Neural progenitor cell (in vitro differentiated cells): Measurements from ENCODE around the gene RAN. TPM values are rescaled to one million over a fixed set of nuclear protein-coding genes. Genes with fewer than 3 reads are reported as not detected.

Experiments used
- DNase-seq: peaks from one replicate; pipeline ENCODE4 v3.0.0-alpha.2; 2016; ENCODE audit warnings: low spot score
- H2AFZ ChIP-seq: fragments of 200-600 bp; sonication (generic); replicated peaks from 2 replicates; pipeline ENCODE4 v1.6.1; 2016; ENCODE audit warnings: antibody characterized with exemption
- H3F3A ChIP-seq: fragments of 200-600 bp; sonication (generic); 2 replicates; pipeline ENCODE4 v1.6.1; 2016; ENCODE audit warnings: antibody characterized with exemption, low read depth
- H3K27ac ChIP-seq: fragments of 200-600 bp; sonication (generic); 2 replicates; pipeline ENCODE4 v1.5.1; 2016; ENCODE audit warnings: mild to moderate bottlenecking
- H3K27me3 ChIP-seq: fragments of 200-600 bp; sonication (generic); 2 replicates; pipeline ENCODE4 v1.6.1; 2016; ENCODE audit warnings: mild to moderate bottlenecking, moderate library complexity
- H3K36me3 ChIP-seq: fragments of 200-600 bp; sonication (generic); 2 replicates; pipeline ENCODE4 v1.5.1; 2016
- H3K4me1 ChIP-seq: fragments of 200-600 bp; sonication (generic); 2 replicates; pipeline ENCODE4 v1.6.1; 2016; ENCODE audit warnings: mixed run types
- H3K4me2 ChIP-seq: fragments of 200-600 bp; sonication (generic); 2 replicates; pipeline ENCODE4 v1.6.1; 2016
- H3K4me3 ChIP-seq: fragments of 200-600 bp; sonication (generic); 2 replicates; pipeline ENCODE4 v1.5.1; 2016
- H3K79me2 ChIP-seq: fragments of 200-600 bp; sonication (generic); 2 replicates; pipeline ENCODE4 v1.6.1; 2016; ENCODE audit warnings: low read depth
- H3K9ac ChIP-seq: fragments of 200-600 bp; sonication (generic); 2 replicates; pipeline ENCODE4 v1.6.1; 2016
- H3K9me3 ChIP-seq: fragments of 200-600 bp; sonication (generic); 2 replicates; pipeline ENCODE4 v1.5.1; 2016; ENCODE audit warnings: low read depth
- H4K20me1 ChIP-seq: fragments of 200-600 bp; sonication (generic); 2 replicates; pipeline ENCODE4 v1.6.1; 2016; ENCODE audit warnings: low read depth
- H3K27ac Mint-ChIP-seq: 3 replicates; pipeline ENCODE4 v1.8.0; 2021; ENCODE audit warnings: mixed read lengths
- H3K27me3 Mint-ChIP-seq: 2 replicates; pipeline ENCODE4 v1.8.0; 2022; ENCODE audit warnings: low read depth, mild to moderate bottlenecking, inconsistent platforms, moderate library complexity, mixed read lengths; ENCODE audit not compliant: insufficient read depth
- H3K36me3 Mint-ChIP-seq: 3 replicates; pipeline ENCODE4 v1.8.0; 2021; ENCODE audit warnings: mixed read lengths
- H3K4me1 Mint-ChIP-seq: 3 replicates; pipeline ENCODE4 v1.8.0; 2021; ENCODE audit warnings: mixed read lengths
- H3K4me3 Mint-ChIP-seq: 3 replicates; pipeline ENCODE4 v1.8.0; 2021; ENCODE audit warnings: mild to moderate bottlenecking, moderate library complexity, mixed read lengths
- H3K9me3 Mint-ChIP-seq: 3 replicates; pipeline ENCODE4 v1.8.0; 2020; ENCODE audit warnings: mixed read lengths
- EZH2 ChIP-seq: fragments of 200-600 bp; sonication (generic); IDR thresholded peaks from 2 replicates; pipeline ENCODE4 v1.6.1; 2017; ENCODE audit warnings: antibody characterized with exemption, mild to moderate bottlenecking, moderate library complexity
- EZH2phosphoT487 ChIP-seq: fragments of 200-600 bp; sonication (generic); IDR thresholded peaks from 2 replicates; pipeline ENCODE4 v1.6.1; 2017; ENCODE audit warnings: antibody characterized with exemption
- total RNA-seq: library from RNA; depleted of rRNA; stranded (reverse); fragments of >200 nt; gene quantifications from 2 replicates; pipeline ENCODE4 v1.2.3, GENCODE V29; 2015; ENCODE audit warnings: low replicate concordance
- TF ChIP-seq, protein P1 (sequence below): fragments of 200-600 bp; sonication (generic); IDR thresholded peaks from 2 replicates; pipeline ENCODE4 v1.5.1; 2017; ENCODE audit warnings: antibody characterized with exemption, mild to moderate bottlenecking

RAN gene
- total RNA-seq, 1 donor from 2014 or later: 1,370 TPM

DNA sequence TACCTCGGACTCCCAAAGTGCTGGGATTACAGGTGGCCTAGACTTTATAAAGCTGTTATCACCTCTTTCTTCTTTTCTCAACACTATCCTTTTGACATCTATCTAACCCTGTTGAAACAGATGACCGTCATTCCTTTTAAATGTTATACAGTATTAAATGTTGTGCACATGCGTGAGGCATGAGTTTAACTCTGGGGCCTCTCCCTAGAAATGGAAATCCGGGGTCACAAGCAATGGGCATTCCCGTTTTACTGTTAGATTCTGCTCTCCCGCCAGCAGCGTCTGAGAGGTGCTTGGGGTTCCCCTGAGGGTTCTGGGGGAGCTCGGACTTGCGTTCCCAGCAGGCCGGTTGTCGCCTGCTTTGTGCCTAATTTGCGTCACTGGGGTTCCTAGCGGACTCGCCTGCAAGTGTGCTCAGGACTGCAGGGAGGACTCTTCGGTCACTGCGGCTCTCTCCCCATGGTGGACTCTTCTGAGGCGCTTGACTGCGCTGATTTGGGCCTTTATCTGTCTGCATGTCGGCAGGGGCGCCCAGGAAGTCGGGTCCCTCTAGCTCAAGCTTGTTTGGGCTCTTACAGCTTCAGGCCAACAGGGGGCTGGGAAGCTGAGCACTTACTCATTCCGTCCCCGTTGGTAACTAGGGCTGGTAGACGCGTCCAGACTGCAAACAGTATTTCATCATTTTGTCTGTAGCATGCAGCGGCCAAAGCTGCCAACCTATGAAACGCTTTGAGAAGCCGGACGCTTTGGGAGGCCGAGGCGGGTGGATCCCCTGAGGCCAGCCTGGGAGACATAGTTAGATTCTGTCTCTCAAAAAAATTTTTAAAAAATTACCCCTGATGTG lies 1.2 kb upstream of the RAN start:
- Histone ChIP-seq H3K4me2 (peak overlapping the region; percentile 70), H3K9me3 (no peaks in the 10 kb centered on the region), H3K27ac (no peak overlapping the region), H3K4me3 (peak overlapping the region; percentile 97), H2AFZ (peak overlapping the region; percentile 54), H3K79me2 (peaks cover 38% of the 10 kb centered on the region), H3K4me1 (peaks cover 25% of the 10 kb centered on the region), H3F3A (peaks cover 48% of the 10 kb centered on the region), H4K20me1 (peaks cover 33% of the 10 kb centered on the region), H3K36me3 (peaks cover 21% of the 10 kb centered on the region), H3K9ac (no peak overlapping the region), H3K27me3 (no peaks in the 10 kb centered on the region)
- TF ChIP-seq, protein P1, sequence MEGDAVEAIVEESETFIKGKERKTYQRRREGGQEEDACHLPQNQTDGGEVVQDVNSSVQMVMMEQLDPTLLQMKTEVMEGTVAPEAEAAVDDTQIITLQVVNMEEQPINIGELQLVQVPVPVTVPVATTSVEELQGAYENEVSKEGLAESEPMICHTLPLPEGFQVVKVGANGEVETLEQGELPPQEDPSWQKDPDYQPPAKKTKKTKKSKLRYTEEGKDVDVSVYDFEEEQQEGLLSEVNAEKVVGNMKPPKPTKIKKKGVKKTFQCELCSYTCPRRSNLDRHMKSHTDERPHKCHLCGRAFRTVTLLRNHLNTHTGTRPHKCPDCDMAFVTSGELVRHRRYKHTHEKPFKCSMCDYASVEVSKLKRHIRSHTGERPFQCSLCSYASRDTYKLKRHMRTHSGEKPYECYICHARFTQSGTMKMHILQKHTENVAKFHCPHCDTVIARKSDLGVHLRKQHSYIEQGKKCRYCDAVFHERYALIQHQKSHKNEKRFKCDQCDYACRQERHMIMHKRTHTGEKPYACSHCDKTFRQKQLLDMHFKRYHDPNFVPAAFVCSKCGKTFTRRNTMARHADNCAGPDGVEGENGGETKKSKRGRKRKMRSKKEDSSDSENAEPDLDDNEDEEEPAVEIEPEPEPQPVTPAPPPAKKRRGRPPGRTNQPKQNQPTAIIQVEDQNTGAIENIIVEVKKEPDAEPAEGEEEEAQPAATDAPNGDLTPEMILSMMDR: peak; percentile 59
- TF ChIP-seq EZH2phosphoT487 (no peak), EZH2 (no peak)
- H3K4me3 Mint-ChIP-seq: peak overlapping the region; percentile 82
- H3K4me1 Mint-ChIP-seq: peaks cover 33% of the 10 kb centered on the region
- H3K27ac Mint-ChIP-seq: no peak overlapping the region
- peaks cover 26% of the 10 kb centered on the region for H3K36me3 Mint-ChIP-seq
- DNase-seq: peak; percentile 86
- no peaks in the 10 kb centered on the region for H3K9me3 Mint-ChIP-seq
- H3K27me3 Mint-ChIP-seq: peaks cover 14% of the 10 kb centered on the region

DNA sequence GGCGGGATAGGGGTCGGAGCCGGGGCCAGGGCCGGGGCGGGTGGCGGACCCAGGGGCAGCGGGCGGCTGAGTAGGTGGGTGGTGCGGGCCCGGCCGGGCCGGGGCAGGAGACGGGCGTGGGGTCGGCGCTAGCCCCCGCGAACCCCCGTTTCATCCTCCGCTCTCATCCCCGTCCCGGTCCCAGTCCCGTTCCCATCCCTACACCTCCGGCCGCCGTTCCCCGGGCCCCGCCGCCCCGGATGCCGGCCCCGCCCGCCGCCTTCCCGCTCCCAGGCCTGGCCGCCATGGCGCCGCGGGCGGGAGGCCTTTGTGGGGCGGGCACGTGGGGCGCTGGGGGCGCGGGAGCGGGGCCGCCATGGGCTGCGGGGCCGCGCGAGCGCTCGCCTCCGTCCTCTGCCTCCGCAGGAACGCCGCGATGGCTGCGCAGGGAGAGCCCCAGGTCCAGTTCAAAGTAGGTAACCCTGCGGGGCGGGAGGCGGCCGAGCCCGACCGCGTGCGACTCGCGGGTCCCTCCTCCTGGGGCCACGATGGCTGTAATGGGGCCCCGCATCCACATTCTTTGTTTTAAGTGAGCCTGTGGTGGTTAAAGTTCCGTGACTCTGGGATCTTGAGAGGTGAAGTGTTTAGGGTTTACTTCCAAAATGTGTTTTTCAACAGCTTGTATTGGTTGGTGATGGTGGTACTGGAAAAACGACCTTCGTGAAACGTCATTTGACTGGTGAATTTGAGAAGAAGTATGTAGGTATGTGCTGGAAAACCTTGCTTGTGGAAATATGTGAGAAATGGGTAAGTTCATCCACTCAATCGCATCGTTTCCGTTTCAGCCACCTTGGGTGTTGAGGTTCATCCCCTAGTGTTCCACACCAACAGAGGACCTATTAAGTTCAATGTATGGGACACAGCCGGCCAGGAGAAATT lies 572 bp downstream of the RAN start:
- TF ChIP-seq EZH2phosphoT487: no peak
- TF ChIP-seq, protein P1: no peak
- TF ChIP-seq EZH2: no peak
- no peaks in the 10 kb centered on the region for H3K27me3 ChIP-seq
- no peaks in the 10 kb centered on the region for H3K9me3 Mint-ChIP-seq
- H3K36me3 Mint-ChIP-seq: peaks cover 38% of the 10 kb centered on the region
- H3K79me2 ChIP-seq: peaks cover 49% of the 10 kb centered on the region
- H3K36me3 ChIP-seq: peaks cover 35% of the 10 kb centered on the region
- peaks cover 51% of the 10 kb centered on the region for H4K20me1 ChIP-seq
- peaks cover 66% of the 10 kb centered on the region for H3F3A ChIP-seq
- no peak overlapping the region for H2AFZ ChIP-seq
- peaks cover 38% of the 10 kb centered on the region for H3K4me1 Mint-ChIP-seq
- H3K27ac ChIP-seq: peak overlapping the region; percentile 78
- H3K27me3 Mint-ChIP-seq: peaks cover 11% of the 10 kb centered on the region
- peak overlapping the region; percentile 99 for H3K4me2 ChIP-seq
- peak; percentile 71 for DNase-seq
- peak overlapping the region; percentile 97 for H3K4me3 ChIP-seq
- no peaks in the 10 kb centered on the region for H3K9me3 ChIP-seq
- peak overlapping the region; percentile 86 for H3K9ac ChIP-seq
- peak overlapping the region; percentile 96 for H3K4me3 Mint-ChIP-seq
- peaks cover 25% of the 10 kb centered on the region for H3K4me1 ChIP-seq
- peak overlapping the region; percentile 96 for H3K27ac Mint-ChIP-seq

DNA sequence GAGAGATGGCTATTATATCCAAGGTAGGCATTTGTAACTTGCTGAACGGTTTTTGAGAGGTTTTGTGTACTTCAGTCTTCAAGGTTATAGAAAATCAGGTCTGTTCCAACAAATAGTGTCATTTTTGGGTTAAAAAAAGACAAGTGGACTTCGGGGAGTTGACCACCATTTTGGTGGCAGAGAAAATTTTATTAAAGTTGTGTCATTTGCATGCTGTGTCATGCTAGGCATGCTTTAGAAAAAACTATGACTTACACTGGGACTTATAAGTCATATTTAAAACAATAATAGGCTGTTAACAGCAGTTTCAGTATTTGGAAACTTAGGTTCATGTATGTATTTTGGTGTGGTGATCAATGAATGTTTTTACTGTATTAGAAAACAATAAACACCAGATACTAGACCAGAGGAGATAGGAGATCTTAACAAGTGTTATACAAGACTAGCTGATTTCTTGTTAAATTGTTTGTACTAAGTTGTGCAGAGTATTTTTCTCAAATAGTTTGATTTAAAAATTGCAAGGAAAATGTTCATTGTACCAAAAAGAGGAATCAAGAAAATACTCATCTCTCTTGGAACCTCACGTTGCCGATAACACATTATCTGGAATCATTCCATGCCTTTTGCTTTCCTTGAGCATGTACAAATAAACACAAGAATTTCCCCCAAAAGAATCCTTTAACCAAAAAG lies 1.4 kb downstream of the RAN start:
- Histone ChIP-seq H3K27ac (no peak overlapping the region), H4K20me1 (peaks cover 59% of the 10 kb centered on the region), H3K79me2 (peaks cover 49% of the 10 kb centered on the region), H3K4me3 (peak overlapping the region; percentile 97), H3K4me2 (peak overlapping the region; percentile 99), H3K36me3 (peaks cover 35% of the 10 kb centered on the region), H2AFZ (no peak overlapping the region), H3F3A (peaks cover 74% of the 10 kb centered on the region), H3K4me1 (peaks cover 25% of the 10 kb centered on the region), H3K27me3 (no peaks in the 10 kb centered on the region), H3K9ac (peak overlapping the region; percentile 86), H3K9me3 (no peaks in the 10 kb centered on the region)
- TF ChIP-seq EZH2phosphoT487 (no peak), EZH2 (no peak)
- TF ChIP-seq, protein P1: no peak
- peaks cover 11% of the 10 kb centered on the region for H3K27me3 Mint-ChIP-seq
- peak overlapping the region; percentile 96 for H3K4me3 Mint-ChIP-seq
- H3K36me3 Mint-ChIP-seq: peaks cover 38% of the 10 kb centered on the region
- H3K27ac Mint-ChIP-seq: peak overlapping the region; percentile 96
- DNase-seq: no peak
- H3K9me3 Mint-ChIP-seq: no peaks in the 10 kb centered on the region
- peaks cover 38% of the 10 kb centered on the region for H3K4me1 Mint-ChIP-seq
